K562 (cell line): ENCODE data around the gene DEFB114. TPM values are rescaled to one million over a fixed set of nuclear protein-coding genes. Genes with fewer than 3 reads are reported as not detected.
A peak's percentile ranks its signal among the peaks of the same experiment; 100 is the strongest.

ENCODE experiments used
- ARID1B ChIP-seq: fragments of 450-650 bp; IDR thresholded peaks from 2 replicates; pipeline ENCODE4 v1.6.1; 2016; ENCODE audit warnings: antibody characterized with exemption, mild to moderate bottlenecking, inconsistent platforms
- ATF3 ChIP-seq, 2 experiments: fragments of 450-650 bp in 1 of 2; sonication (generic) in 1 of 2; formaldehyde crosslinking in 1 of 2; IDR thresholded peaks in 1 of 2; conservative IDR thresholded peaks in 1 of 2; 2 replicates each; pipeline versions ENCODE4 v1.6.1 to v1.8.1; 2016 to 2023; ENCODE audit warnings: mild to moderate bottlenecking in 2 of 2, moderate library complexity in 2 of 2, inconsistent platforms in 1 of 2, missing genetic modification reagents in 1 of 2
- C11orf30 ChIP-seq: fragments of 450-650 bp; IDR thresholded peaks from 2 replicates; pipeline ENCODE4 v1.6.1; 2016; ENCODE audit warnings: low read depth, mild to moderate bottlenecking
- KDM1A ChIP-seq, 2 experiments: fragments of 450-650 bp; IDR thresholded peaks; 2 replicates each; pipeline ENCODE4 v1.6.1; 2016; ENCODE audit warnings: mild to moderate bottlenecking in 2 of 2
- MAFF ChIP-seq: IDR thresholded peaks from 2 replicates; pipeline ENCODE4 v1.6.1; 2012; ENCODE audit warnings: low read length, improper control_type of control experiment
- NFE2 ChIP-seq: IDR thresholded peaks from 2 replicates; pipeline ENCODE4 v1.6.1; 2014; ENCODE audit warnings: antibody characterized with exemption, low read depth
- PPARD ChIP-seq: fragments of 250-450 bp; sonication (Bioruptor Pico); IDR thresholded peaks from 2 replicates; pipeline ENCODE4 v1.8.0; 2022; ENCODE audit warnings: inconsistent platforms, mild to moderate bottlenecking, moderate library complexity
- RCOR1 ChIP-seq, 2 experiments: IDR thresholded peaks; 2 replicates each; pipeline ENCODE4 v1.6.1; 2012; ENCODE audit warnings: low read depth in 2 of 2, low read length in 2 of 2, borderline replicate concordance in 1 of 2, improper control_type of control experiment in 1 of 2
- RREB1 ChIP-seq: fragments of 250-450 bp; sonication (Bioruptor Pico); IDR thresholded peaks from 2 replicates; pipeline ENCODE4 v1.4.0; 2020
- STAT5B ChIP-seq: fragments of 250-450 bp; sonication (Bioruptor Pico); IDR thresholded peaks from 2 replicates; pipeline ENCODE4 v1.8.0; 2021; ENCODE audit warnings: mild to moderate bottlenecking, inconsistent platforms
- ZNF766 ChIP-seq: fragments of 200-800 bp; sonication (Bioruptor generic); conservative IDR thresholded peaks from 2 replicates; pipeline ENCODE4 v1.6.1; 2016; ENCODE audit warnings: missing genetic modification characterization, missing compliant biosample characterization
- polyA plus RNA-seq, 8 experiments: library from polyadenylated mRNA; depleted of rRNA in 4 of 8; stranded (reverse) in 5 of 8; unstranded in 3 of 8; fragments of >200 nt; fragmentation: Nextera tagmentation in 2 of 8; fragmentation: Illumina TruSeq in 1 of 8; extraction: Ambion mirVana in 2 of 8; extraction: Trizol in 1 of 8; gene quantifications; 2 replicates each; pipeline versions ENCODE4 v1.2.1 to v1.2.3, GENCODE V29; 2011 to 2014; ENCODE audit warnings: inconsistent platforms in 1 of 8, missing spikeins in 1 of 8
- total RNA-seq, 7 experiments: library from RNA; depleted of rRNA in 6 of 7; stranded (reverse); fragments of >200 nt in 6 of 7; fragmentation: Illumina TruSeq in 2 of 7; extraction: Trizol in 2 of 7; gene quantifications; 2 replicates each; pipeline versions ENCODE4 v1.2.1 to v1.2.3, GENCODE V29; 2011 to 2021; ENCODE audit warnings: low replicate concordance in 1 of 7

DEFB114 gene
- total and polyA plus RNA-seq, 9 of the 15 experiments (the other 6 are each of a cell fraction or from before 2014, with no cell fraction given) = not detected

- TF ChIP-seq RREB1 (no peak), KDM1A (IDR thresholded peaks at IDR 0.05) (peak; percentile 32 to 38; a peak in 2 of 4 replicates), PPARD (no peak), C11orf30 (peak; percentile 93), STAT5B (CRISPR knock-in tag) (no peak), ATF3 (IDR thresholded peaks at IDR 0.05) (peak; percentile 56), ATF3 (CRISPR knock-in tag; conservative IDR thresholded peaks at IDR 0.05) (no peak), ZNF766 (CRISPR knock-in tag) (no peak), MAFF (peak; percentile 70), RCOR1 (IDR thresholded peaks at IDR 0.05; ENCODE audit: borderline replicate concordance in 1 of 2, low read depth in 2 of 2, low read length in 2 of 2) (0 out of 4 replicates have a peak, but pooled peaks of 1 of the 2 experiments have one; percentile 11), ARID1B (0 out of 2 replicates have a peak, but pooled peaks have one; percentile 18), NFE2 (peak; percentile 69)
These were observed 16.9 kb upstream of the DEFB114 start (continued) for GRCh38 chr6:49980898-49981297.
